OCI-LY1 (cell line): ENCODE measurements around the gene MED13.

Experiments used
- EZH2 ChIP-seq: fragments of 200-600 bp; sonication (generic), shearing (Covaris generic); IDR thresholded peaks from 2 replicates; pipeline ENCODE4 v1.8.0; 2017; ENCODE audit warnings: borderline replicate concordance, mixed run types, mild to moderate bottlenecking, antibody characterized with exemption, low read length, moderate library complexity, mixed read lengths
- TF ChIP-seq, protein P1 (sequence below): fragments of 200-600 bp; sonication (generic), shearing (Covaris generic); IDR thresholded peaks from 2 replicates; pipeline ENCODE4 v1.5.1; 2017; ENCODE audit warnings: mild to moderate bottlenecking, antibody characterized with exemption, low read length, moderate library complexity, mixed read lengths

DNA sequence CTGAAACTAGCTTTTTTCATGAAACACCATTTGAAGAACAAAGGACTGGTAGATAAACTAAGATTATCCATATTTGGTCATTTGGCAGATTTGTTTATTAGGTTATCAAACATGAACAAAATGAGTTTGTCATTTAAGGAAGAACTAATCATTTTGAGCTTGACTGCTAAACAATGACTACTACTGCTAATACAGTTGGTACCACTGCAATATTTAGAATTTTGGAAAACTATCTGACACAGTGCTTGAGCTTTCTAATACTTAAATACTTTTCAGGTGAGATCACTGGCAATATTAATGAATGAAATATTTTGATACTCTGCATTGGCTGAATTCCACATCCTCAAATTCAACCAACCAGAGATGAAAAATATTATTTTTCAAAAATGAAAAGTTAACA, 47.2 kb downstream of the MED13 start:
- TF ChIP-seq, protein P1, sequence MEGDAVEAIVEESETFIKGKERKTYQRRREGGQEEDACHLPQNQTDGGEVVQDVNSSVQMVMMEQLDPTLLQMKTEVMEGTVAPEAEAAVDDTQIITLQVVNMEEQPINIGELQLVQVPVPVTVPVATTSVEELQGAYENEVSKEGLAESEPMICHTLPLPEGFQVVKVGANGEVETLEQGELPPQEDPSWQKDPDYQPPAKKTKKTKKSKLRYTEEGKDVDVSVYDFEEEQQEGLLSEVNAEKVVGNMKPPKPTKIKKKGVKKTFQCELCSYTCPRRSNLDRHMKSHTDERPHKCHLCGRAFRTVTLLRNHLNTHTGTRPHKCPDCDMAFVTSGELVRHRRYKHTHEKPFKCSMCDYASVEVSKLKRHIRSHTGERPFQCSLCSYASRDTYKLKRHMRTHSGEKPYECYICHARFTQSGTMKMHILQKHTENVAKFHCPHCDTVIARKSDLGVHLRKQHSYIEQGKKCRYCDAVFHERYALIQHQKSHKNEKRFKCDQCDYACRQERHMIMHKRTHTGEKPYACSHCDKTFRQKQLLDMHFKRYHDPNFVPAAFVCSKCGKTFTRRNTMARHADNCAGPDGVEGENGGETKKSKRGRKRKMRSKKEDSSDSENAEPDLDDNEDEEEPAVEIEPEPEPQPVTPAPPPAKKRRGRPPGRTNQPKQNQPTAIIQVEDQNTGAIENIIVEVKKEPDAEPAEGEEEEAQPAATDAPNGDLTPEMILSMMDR = no peak
- TF ChIP-seq EZH2 = no peak
